Prostate gland (tissue), 2 donors: Measurements from ENCODE around the gene APPBP2.

Source experiments
- POLR2A ChIP-seq: fragments of 450-650 bp; IDR thresholded peaks from one replicate; pipeline ENCODE4 v1.6.1; 2016; ENCODE audit warnings: antibody characterized with exemption, mild to moderate bottlenecking
- TF ChIP-seq, protein P1 (sequence below), 4 experiments: fragments of 200-600 bp in 2 of 4; fragments of 450-650 bp in 2 of 4; sonication (generic) in 2 of 4; IDR thresholded peaks; 1 replicate in 3 of 4; 2 replicates in 1 of 4; pipeline ENCODE4 v1.5.1; 2016 to 2019; ENCODE audit warnings: antibody characterized with exemption in 4 of 4, mild to moderate bottlenecking in 2 of 4, moderate library complexity in 2 of 4

- TF ChIP-seq POLR2A = no peak
- TF ChIP-seq, protein P1, sequence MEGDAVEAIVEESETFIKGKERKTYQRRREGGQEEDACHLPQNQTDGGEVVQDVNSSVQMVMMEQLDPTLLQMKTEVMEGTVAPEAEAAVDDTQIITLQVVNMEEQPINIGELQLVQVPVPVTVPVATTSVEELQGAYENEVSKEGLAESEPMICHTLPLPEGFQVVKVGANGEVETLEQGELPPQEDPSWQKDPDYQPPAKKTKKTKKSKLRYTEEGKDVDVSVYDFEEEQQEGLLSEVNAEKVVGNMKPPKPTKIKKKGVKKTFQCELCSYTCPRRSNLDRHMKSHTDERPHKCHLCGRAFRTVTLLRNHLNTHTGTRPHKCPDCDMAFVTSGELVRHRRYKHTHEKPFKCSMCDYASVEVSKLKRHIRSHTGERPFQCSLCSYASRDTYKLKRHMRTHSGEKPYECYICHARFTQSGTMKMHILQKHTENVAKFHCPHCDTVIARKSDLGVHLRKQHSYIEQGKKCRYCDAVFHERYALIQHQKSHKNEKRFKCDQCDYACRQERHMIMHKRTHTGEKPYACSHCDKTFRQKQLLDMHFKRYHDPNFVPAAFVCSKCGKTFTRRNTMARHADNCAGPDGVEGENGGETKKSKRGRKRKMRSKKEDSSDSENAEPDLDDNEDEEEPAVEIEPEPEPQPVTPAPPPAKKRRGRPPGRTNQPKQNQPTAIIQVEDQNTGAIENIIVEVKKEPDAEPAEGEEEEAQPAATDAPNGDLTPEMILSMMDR (IDR thresholded peaks at IDR 0.05) = no peak
These were observed 17.6 kb downstream of the APPBP2 start for GRCh38 chr17:60508384-60508980.
